Fibroblast of gingiva (primary cell): ENCODE results near the gene HAP1.
"Not testable (repeated sequence)": the region's sequence is repeated elsewhere in the genome, so short reads cannot be mapped to it uniquely, and the experiment has no call there.

ENCODE experiments used
- DNase-seq: peaks from one replicate; pipeline ENCODE4 v3.0.0-alpha.2; 2011; ENCODE audit warnings: low read depth

Gene HAP1

GRCh38 chr17:41724476-41725050, 9.9 kb downstream of the HAP1 start:
- DNase-seq, result no peak

GRCh38 chr17:41723801-41724475, 10.5 kb downstream of the HAP1 start:
- DNase-seq, result no peak

- DNase-seq, result no peak
Observed at GRCh38 chr17:41722231-41722630, 12.2 kb downstream of the HAP1 start.

GRCh38 chr17:41718287-41718645, 16.2 kb downstream of the HAP1 start:
- no peak for DNase-seq

- peak; percentile 21 for DNase-seq
Observed at GRCh38 chr17:41717408-41718286, 16.8 kb downstream of the HAP1 start.

GRCh38 chr17:41711669-41712400, 22.6 kb downstream of the HAP1 start, which contains the start of gene GAST:
Gene GAST (plus strand): TSS chr17:41712331. CDS start chr17:41715437, 3,106 bp downstream.
- DNase-seq, result no peak

GRCh38 chr17:41710472-41711090, 23.9 kb downstream of the HAP1 start:
- DNase-seq, result peak; percentile 40

- DNase-seq, result no peak
Observed at GRCh38 chr17:41707803-41708669, 26.4 kb downstream of the HAP1 start.

GRCh38 chr17:41705271-41705991, 29.0 kb downstream of the HAP1 start:
- peak; percentile 42 for DNase-seq

GRCh38 chr17:41702712-41703111, 31.7 kb downstream of the HAP1 start:
- no peak for DNase-seq

GRCh38 chr17:41700843-41701242, 33.6 kb downstream of the HAP1 start:
- DNase-seq, result not testable (repeated sequence)

- DNase-seq, result peak; percentile 80
Observed at GRCh38 chr17:41697122-41697962, 37.1 kb downstream of the HAP1 start.

GRCh38 chr17:41695954-41696757, 38.3 kb downstream of the HAP1 start:
- DNase-seq, result peak; percentile 74

- no peak for DNase-seq
Observed at GRCh38 chr17:41695134-41695661, 39.2 kb downstream of the HAP1 start.

GRCh38 chr17:41692722-41693521, 41.5 kb downstream of the HAP1 start:
- DNase-seq, result no peak

GRCh38 chr17:41691031-41691777, 43.2 kb downstream of the HAP1 start:
- no peak for DNase-seq
